HG03039 (cell line): Measurements from ENCODE around the gene COX19.
"Not testable (repeated sequence)": the region's sequence is repeated elsewhere in the genome, so short reads cannot be mapped to it uniquely, and the experiment has no call there.

Experiments used
- ATAC-seq: cut with Tn5 transposase; IDR thresholded peaks from one replicate; pipeline ENCODE4 v1.9.1; 2021; ENCODE audit warnings: mild to moderate bottlenecking, moderate library complexity; ENCODE audit not compliant: unreplicated experiment

Gene COX19

DNA sequence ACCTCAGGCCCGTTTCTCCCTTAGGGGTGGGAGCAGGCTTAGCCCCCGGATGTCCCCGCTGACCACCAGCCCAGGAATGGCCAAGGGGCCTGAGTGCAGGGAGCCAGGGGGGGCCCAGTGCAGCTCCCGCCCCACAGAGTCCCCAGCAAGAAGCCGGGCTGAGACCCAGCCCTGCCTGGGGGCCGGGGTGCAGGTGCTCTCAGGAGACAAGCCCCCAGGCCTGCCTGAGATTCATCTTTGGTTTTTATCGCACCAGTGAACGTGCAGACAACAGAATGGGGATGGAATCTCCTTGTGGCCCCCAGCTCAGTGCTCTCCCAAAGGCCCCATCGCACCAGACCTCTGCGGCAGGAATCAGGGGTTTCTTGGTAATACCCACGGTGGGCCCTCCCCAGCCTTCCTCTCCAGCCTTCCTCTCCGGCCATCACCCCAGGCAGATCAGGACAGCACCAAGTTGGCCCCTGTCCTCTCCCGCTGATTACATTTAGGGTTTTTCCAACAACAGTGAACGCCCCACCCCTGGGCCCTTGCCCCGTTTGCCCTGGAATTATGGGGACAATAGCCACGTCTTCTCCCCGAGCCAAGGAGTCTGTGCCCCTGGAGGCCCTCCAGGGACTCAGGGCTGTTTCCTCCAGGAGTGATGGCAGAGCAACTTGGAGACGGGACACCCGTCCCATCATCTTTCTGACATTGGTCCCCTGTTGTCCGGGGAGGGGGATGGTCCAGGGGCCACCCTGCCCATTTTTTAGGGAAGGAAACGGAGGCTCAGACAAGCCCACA is 43.3 kb downstream of the COX19 start:
- no peak for ATAC-seq

GRCh38 chr7:930975-931758 is 44.2 kb downstream of the COX19 start:
- no peak for ATAC-seq

DNA sequence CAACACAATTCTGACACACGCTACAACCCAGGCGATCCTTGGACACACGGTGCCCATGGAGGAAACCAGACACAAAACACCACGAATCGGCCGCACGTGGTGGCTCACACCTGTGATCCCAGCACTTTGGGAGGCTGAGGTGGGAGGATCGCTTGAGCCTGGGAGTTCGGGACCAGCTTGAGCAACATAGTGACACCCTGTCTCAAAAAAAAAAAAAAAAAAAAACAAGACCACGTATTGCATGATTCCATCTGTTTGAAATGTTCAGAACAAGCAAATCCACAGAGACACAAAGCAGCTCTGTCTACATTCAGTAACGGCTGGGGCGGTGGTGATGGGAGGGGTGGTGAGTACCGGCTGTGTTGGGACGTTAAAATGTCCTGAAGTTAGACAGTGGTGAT is 46.0 kb downstream of the COX19 start:
- ATAC-seq: no peak

DNA sequence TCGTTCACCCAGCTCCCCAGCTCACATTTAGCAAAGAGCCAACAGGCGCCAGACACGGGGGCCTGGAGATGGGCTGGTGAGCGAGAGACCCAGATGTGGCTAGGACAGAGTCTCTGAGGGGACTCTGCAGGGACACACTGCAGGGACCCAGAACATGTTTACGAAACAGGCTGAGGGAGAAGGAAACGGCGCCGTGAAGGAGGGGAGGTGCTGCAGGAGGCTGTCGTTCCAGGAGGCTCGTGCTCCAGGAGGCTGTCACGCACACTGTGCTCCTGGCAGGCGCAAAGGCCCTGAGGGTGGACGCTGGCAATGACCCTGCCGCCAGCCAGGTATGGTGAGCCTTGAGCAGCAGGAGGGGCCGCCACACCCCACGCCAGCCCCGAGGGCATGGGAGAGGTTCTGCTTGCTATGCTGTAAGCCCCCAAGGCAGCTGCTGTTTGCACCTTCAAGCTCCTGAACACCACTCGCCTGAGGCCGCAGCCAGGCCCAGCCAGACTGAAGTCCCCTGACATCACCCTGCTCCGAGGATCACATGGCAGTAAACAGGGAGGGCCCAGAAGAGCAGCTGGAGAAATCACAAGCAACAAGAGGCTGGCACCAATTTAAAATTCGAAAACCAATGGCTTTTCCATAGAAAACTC is 48.2 kb downstream of the COX19 start:
- ATAC-seq: no peak

DNA sequence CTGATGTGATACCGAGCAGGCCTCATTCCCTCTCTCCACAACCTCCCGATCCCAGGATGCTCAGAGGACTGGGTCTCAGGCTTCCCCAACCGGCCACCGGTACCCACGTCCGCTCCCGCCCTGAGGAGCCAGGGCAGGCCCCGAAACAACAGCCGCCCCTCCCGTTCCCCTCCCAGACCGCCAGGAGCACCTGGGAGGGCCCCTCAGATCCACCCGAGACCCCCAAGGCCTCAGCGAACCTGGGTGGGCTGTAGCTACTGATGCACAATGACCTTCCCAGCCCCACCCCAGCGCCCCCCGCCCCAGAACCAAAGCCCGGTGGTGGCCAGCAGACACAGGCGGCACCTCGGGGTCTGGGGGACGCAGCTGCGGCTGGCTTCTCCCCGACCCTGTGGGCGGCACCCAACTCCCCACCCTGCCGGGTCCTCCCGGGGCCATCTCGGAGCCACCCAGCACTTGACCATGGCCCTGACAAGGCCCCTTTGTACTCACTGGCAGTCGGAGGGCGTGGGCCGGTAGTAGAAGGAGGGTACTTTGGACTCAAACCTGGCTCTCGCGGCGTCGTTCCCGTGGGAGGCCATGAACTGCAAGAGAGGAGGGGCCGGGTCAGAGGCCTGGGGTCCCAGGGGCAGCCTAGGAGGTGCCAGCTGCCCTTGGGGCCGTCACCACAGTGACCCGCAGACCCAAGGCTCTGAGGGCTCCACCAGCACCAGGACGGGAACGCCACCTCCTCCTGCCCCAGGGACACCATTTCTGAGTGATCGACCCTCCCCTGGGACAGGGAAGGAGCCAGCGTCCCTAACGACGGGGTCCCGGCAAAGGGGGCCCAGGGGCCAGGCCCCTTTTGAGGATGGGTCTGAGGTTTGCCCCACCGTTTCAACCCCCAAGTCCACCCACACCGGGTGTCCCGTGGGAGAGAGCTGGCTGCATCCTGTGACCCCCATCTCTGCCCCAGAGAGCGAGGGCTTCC is 49.0 kb downstream of the COX19 start:
- ATAC-seq: no peak

GRCh38 chr7:925601-926000 is 49.7 kb downstream of the COX19 start:
- no peak for ATAC-seq

DNA sequence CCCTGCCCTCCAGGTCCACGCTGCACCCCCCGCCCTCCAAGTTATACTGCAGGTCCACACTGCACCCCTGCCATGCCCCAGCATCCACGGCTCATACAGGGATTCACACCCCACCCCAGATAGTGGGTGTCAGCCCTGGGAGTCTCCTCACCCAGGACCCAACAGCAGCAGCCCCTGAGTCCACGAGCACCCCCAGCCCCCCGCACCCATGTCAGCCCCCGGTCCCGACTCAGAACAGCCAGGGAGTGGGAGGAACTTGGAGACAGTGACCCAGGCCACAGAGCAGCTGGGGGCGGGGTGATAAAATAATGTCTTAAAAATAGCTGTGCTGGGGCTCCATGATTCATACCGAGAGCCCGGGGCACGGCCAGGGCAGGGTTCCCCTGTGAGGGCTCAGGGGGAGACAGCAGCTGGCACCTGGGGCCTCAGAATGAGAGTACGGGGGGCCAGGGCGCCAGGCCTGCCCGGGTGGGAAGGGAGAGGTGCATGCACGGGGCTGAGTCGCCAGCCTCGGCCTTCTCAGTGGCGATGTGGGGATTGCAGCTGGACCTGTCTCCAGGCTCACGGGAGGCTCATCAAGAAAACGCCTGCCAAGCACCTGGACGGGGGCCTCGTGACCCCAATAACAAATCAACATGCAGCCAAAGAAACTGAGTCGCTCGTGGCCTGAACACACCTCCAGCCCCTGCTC is 50.7 kb downstream of the COX19 start:
- ATAC-seq: peak; percentile 30

GRCh38 chr7:924042-924441 is 51.3 kb downstream of the COX19 start:
- not testable (repeated sequence) for ATAC-seq

GRCh38 chr7:923108-924041 is 52.0 kb downstream of the COX19 start:
- peak; percentile 69 for ATAC-seq

DNA sequence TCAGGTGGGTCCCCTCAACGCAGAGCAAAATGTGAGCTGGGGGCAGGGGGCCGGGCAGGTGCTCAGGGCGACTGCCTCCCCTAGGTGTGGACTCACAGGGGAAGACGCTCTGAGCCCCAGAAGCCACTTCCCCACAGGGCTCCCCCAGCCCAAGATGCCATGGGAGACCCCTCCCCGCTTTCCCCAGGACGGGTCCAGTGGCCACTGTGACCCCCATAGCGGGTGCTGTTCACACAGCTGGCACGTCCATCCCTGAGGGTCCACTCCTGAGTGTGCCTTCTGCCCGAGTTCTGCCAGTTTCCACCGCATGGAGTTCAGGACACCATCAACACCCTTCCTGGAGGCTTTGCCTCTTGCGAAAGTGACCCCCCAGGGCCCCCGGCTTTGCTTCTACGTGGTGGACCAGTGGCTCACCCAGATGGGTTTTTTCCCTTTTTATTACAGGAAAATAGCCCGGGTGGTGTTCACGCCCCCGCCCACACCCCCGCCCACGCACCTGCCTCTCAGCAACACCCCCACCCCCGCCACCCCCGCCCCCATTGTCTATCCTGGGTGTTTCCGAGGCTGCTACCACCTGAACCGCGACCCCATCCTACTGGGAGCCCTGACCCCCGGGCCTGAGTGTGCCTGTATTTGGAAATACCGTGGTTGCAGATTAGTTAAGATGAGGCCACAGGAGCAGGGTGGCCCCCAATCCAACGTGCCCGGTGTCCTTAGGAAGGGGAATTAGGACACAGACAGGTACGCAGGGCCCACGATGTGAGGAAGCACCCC is 52.8 kb downstream of the COX19 start:
- ATAC-seq: no peak

DNA sequence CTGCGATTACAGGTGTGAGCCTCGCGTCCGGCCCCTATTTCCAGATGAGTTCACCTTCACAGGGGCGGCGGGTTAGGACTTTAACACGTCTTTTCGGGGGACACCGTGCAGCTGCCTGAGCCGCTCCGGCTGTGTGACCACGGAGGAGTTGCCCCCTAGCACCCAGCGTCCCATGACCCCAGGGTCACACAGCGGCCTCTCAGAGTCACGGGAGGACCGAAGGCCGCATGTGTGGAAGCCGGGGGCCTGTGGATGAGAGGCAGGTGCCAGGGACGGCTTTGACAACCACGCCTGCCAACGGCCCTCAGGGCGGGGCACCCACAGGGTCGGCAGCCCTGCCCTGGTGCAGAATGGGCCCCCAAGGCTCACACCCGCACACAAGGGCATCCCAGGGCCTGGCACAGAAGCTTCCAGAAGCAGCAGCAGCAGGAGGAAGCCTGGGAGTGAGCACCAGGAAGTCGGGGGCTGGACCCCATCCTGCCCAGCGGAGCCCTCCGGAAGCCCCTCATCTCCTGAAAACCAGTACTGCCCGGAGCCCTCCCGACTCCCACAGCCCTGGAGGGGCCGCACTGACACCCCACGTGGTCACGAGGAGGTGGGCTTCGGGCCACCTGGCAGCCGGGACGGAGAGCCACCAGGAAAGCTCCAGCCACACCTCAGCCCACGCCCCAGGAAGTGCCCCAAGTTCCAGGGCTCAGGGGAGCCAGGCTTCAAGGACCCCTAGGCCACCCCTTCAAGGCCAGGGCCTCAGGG is 53.6 kb downstream of the COX19 start:
- no peak for ATAC-seq

GRCh38 chr7:921071-921461 is 54.3 kb downstream of the COX19 start:
- ATAC-seq: no peak

- no peak for ATAC-seq
Observed at GRCh38 chr7:920351-921070, 54.8 kb downstream of the COX19 start.

DNA sequence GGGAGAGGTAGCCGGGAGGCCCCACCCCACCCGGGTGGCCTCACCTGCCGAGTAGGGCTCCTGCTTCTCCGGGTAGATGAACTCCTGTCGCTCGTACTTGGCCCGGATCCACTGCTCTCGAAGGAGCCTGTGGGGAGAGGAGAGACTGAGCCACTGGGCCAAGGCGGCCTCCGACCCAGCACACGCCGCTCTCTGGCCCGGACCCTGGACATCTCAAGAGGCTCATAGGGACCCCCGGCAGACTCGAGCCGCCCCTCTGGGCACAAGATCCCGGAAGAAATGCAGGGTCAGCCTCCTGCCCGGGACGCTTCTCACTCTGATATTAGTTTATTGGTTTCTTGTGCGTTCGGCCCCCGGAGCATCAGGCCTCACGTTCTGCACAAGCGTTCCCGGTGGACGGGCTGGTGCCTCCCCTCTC is 55.4 kb downstream of the COX19 start:
- ATAC-seq: no peak

DNA sequence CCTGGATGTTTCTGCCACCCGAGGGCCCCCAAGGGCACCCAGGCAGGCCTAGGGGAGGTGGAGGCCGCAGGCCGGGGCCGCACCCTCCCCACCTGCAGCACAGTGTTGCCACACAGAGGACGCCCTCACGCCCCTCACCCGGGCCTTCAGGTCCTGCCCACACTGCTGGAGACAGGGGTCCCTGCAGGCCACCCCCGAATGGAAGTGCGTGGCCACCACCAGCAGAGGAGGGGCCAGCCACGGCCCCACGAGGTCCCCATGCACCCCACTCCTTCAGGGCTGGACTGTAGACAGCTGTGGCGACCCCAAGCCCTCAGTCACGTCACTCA is 56.3 kb downstream of the COX19 start:
- ATAC-seq: no peak

- ATAC-seq: no peak
Observed at GRCh38 chr7:918441-919113, 56.8 kb downstream of the COX19 start.

- no peak for ATAC-seq
Observed at GRCh38 chr7:918118-918425, 57.3 kb downstream of the COX19 start.
